HG02973 (cell line): Measurements from ENCODE around the gene CNIH3.

Source experiments
- ATAC-seq: cut with Tn5 transposase; IDR thresholded peaks from one replicate; pipeline ENCODE4 v1.9.1; 2021; ENCODE audit warnings: moderate library complexity; ENCODE audit not compliant: unreplicated experiment

CNIH3 gene

GRCh38 chr1:224739303-224739996, 123.3 kb downstream of the CNIH3 start:
- no peak for ATAC-seq

DNA sequence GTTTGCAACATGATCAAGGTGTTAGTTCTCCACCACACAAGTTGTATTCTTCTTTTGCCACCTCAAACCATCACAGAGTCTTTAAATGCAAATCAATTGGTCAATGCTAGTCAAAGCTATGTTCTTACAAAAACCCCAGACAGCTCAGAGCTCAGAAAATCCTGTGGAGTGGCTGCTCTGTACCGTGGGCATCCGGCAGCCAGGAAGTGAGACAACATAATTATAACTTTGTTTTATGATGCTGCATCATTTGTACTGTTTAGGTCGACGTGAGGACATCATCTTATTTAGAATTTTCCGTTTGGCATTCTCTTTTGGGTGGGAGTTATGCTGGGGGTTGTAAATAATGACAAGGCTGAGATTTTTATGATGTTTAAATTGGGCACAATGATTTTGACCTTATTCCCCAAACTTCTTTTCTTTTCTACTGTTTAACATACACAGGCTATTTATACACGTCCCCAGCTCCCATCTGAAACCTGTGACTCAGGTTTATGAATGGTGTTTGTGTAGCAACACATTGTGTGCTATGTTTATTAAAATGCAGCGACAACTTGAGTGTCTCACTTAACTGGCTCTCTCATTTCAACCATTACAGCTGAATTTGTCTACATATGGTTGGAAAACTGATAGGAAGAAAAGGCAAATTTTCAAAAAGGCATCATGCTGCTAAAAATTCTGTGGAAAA, 124.0 kb downstream of the CNIH3 start:
- peak; percentile 82 for ATAC-seq

- no peak for ATAC-seq
Measured at GRCh38 chr1:224740685-224741052, 124.6 kb downstream of the CNIH3 start.

DNA sequence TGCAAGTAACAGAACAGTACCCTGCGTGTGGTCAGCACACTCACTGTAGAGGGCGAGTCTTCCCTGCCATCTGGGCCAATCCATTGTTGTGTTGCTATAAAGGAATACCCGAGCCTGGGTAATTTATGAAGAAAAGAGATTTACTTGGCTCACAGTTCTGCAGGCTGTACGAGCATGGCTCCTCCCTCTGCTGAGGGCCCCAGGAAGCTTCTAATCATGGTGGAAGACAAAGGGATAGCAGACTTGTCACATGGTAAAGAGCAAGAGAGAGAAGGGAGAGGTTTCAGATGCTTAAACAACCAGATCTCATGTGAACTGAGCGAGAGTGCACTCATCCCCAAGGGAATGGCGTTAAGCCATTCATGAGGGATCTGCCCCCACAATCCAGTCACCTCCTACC, 126.2 kb downstream of the CNIH3 start:
- no peak for ATAC-seq

DNA sequence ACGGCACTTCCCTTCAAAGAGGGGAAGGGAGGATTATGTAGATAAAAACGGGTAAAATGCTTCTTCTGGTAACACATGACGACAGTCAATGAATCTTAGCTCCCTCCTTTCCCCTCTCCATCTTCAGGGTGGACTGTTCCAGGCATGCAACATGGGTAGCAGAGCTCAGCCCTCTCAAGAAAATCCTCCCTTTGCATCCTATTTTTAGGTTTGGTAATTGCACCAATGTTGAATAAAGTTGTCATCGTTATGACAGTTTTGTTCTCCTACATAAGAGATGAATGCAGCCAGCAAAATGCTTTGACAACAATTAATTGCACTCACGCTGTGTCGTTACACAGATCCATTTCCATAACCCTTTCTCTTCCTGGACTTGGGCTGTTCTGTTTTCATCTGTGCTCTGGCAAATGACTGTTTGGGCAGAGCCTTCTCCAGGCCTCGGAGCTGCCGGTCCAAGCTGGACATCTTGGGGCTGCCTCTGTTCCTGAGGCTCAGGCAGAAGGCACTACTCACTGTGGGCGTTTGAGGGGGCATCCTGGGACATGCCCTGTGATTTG, 127.6 kb downstream of the CNIH3 start:
- no peak for ATAC-seq

DNA sequence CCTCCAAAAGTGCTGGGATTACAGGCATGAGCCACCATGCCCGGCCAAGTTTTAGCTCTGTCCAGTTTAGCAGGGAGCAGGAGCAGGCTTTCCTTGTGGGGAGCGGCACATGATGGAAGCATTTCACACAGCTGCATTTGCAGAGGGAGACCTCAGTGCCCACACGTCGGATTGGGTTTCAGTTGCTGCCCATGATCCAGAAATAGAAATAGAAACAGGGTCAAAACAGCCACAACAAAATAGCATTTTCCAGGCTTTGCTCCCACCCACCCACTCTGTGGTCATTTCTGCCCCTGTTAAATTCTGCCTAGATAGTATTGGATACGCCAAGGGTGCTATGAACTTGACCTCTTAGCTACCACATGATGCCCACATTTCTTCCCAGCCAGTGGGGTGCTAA, 128.4 kb downstream of the CNIH3 start:
- no peak for ATAC-seq

- no peak for ATAC-seq
Measured at GRCh38 chr1:224745394-224745793, 129.3 kb downstream of the CNIH3 start.

DNA sequence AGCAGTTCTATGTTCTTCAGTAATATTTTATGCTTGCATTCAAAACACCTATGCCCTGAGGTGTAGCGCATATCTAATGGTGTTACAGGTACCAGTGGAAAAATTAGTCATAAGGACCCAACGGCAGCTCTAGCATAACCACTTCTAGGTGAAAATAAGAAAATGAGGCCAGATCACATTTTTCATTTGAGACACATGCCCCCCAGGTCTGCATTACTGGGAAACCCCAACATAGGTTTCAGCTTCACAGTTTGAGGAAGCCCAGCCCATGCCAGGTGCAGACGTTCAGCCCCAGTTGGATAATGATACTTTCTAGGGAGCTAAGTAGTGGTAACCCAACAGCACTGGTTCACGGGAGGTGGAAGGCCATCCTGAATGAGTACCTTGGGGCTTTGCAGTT, 129.8 kb downstream of the CNIH3 start:
- ATAC-seq, result peak; percentile 55

- peak; percentile 57 for ATAC-seq
Measured at GRCh38 chr1:224747578-224747977, 131.5 kb downstream of the CNIH3 start.

DNA sequence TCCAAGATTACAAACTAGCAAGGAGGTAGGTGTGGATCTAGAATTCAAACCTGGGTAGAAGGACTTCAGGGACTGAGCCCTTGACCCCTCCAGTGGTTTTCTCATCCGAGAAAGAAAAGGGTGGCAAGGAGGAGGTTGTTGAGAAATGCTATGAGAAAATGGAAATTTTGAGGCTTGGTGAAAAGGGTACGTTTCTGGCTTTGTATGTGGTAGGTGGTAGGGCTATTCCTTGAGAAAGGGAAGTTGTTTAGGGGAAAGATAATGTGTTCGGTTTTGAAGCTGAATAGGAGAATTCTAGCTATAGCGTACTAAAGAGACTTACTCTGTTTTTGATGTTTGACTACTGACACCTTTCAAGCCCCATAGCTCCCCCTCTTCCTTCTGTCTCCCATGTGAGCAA, 133.8 kb downstream of the CNIH3 start:
- no peak for ATAC-seq

DNA sequence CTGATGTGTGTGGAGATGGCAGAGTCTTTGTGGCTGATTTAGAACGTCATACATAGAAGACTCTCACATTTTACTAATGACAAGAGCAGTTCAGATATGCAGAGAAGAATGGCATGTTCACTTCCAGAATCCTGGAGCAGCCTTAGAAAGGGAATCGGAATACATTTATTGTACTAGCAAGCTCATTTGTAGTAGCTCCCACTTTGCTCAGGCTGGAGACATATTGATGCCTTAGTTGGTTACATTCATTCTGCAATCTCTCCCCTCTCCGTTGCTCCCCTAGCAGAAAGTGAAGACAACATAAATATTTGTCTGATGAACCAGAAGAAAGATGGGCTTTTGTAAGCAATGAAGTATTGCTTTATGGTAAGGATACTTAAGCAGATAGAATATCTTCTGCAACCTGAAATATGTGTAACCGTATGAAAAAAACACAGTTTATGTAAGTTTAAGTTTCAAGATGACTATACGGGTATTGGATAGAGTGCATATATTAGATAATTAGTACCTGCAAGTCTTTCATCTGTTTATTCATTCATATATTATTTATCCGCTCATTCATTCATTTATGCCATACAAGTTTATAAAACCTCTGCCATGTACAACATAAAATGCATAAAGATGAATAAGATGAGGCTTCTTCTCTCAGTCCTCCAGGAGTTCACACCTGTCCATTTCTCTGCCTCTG, 135.7 kb downstream of the CNIH3 start:
- no peak for ATAC-seq

- ATAC-seq, result no peak
Measured at GRCh38 chr1:224753491-224753890, 137.4 kb downstream of the CNIH3 start.

- ATAC-seq, result no peak
Measured at GRCh38 chr1:224755586-224755985, 139.5 kb downstream of the CNIH3 start.

DNA sequence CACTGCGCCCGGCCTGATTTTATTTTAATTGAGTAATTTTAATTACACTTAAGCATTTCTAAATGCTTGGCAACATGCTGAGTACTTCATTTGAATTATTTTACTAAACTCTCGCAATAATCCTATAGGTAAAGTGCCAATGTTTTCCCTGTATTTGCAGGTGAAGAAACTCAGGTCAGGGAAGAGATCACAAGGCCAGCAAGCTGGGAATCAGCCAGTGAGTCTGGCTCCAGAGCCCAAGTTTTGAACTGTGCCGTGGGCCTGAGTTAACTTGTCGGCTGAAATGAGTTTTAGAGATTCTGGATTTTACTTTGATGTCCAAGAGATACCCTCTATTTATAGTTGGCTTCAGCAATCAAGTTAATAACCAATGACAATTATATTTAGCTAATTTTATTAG, 141.4 kb downstream of the CNIH3 start:
- no peak for ATAC-seq

DNA sequence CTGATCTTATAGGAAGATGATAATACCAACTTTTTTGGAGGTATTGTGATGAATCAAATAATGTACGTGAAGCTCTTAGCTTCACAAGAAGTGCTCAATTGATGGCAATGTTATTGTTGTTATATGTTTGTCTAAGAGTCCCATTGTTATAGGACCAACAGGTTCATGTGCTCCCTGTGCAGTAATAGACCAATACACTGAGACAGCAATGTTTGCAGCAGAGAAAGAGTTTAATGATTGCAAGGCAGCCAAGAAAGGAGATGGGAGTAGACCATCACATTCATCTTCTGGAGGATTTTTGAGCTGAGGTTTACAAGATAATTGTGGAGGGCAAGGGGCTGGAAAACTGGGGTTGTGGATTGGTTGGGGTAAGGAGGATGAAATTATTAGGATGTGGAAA, 143.0 kb downstream of the CNIH3 start:
- ATAC-seq, result no peak

GRCh38 chr1:224759681-224760091, 143.6 kb downstream of the CNIH3 start:
- ATAC-seq, result no peak

DNA sequence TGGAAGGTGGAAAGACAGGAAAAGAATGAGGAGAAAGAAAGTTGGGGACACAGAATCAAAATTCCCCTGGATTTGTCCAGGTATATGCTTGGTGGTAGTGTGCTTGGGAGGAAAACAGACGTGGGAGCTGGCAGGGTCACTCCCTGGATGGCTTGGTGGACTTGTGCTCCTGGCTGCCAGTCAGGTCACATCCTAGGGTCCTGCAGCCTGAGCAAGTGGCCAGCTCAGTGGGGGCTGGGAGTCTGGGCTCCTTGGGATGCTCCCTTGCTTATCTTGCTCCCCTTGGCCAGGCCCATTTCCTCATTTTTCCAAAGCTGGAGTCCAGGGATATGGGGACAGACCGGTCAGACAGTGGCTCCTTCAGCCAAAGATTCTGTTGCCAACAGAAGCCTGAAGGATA, 144.0 kb downstream of the CNIH3 start:
- no peak for ATAC-seq

DNA sequence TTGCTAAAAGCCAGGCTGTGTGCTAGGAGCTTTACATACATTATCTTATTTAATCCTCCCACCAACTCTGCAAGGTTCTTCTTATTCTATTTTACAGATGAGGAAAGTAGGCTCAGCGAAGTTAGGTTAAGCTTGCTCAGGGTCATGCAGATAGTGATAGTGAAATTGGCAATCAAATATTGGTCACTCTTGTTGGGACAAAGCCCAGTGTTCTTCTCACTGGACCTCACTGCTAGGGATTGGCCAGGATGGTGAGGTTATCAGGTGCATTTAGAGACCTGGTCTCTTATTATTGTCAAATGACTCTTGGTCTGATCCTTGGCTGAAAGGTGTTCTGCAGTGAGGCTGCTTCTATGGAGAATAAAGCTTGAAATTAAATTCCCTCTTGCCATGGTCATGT, 145.1 kb downstream of the CNIH3 start:
- ATAC-seq, result no peak

- ATAC-seq, result no peak
Measured at GRCh38 chr1:224762046-224762445, 145.9 kb downstream of the CNIH3 start.

DNA sequence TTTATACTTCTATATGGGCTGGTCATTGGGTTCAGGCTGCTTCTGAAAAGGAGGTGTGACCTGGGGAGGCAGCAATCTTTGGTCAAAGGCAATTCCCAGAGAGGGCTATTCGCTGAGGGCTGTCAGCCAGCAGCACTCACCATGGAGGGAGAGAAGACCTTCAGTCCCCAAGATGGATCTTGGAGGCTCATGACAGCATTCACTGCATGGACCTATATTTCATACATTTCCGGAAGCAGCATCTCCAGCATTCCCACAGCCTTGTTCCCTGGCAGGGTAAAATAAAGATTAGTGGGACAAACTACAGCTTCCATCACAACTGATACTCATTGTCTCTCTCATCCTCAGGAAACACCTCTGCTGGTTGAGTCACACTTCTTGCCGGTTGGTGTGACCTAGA, 146.6 kb downstream of the CNIH3 start:
- no peak for ATAC-seq

GRCh38 chr1:224763126-224763775, 147.1 kb downstream of the CNIH3 start:
- no peak for ATAC-seq
